H9 (cell line): ENCODE measurements around the gene RNPS1. TPM values are rescaled to one million over a fixed set of nuclear protein-coding genes. Genes with fewer than 3 reads are reported as not detected.

Source experiments
- DNase-seq: peaks from one replicate; pipeline ENCODE4 v3.0.0-alpha.2; 2017
- H2AFZ ChIP-seq: one replicate; pipeline ENCODE4 v1.6.1; 2013; ENCODE audit warnings: mild to moderate bottlenecking, low read length, control low read depth, moderate library complexity
- H2AK5ac ChIP-seq: 2 replicates; pipeline ENCODE4 v1.6.1; 2013; ENCODE audit warnings: low read length, control low read depth, mixed read lengths; ENCODE audit not compliant: insufficient read length
- H2BK120ac ChIP-seq: one replicate; pipeline ENCODE4 v1.6.1; 2013; ENCODE audit warnings: low read depth, mild to moderate bottlenecking, low read length, control low read depth, inconsistent platforms; ENCODE audit not compliant: poor library complexity, severe bottlenecking
- H2BK12ac ChIP-seq: 2 replicates; pipeline ENCODE4 v1.6.1; 2013; ENCODE audit warnings: low read length, control low read depth, mixed read lengths, low read depth; ENCODE audit not compliant: insufficient read length
- H2BK15ac ChIP-seq: 2 replicates; pipeline ENCODE4 v1.6.1; 2013; ENCODE audit warnings: low read depth, low read length, control low read depth
- H2BK20ac ChIP-seq: one replicate; pipeline ENCODE4 v1.6.1; 2013; ENCODE audit warnings: low read depth, mild to moderate bottlenecking, low read length, control low read depth, inconsistent platforms; ENCODE audit not compliant: poor library complexity, severe bottlenecking
- H2BK5ac ChIP-seq: 2 replicates; pipeline ENCODE4 v1.6.1; 2013; ENCODE audit warnings: low read length, control low read depth, mixed read lengths; ENCODE audit not compliant: insufficient read length
- H3K14ac ChIP-seq: 2 replicates; pipeline ENCODE4 v1.6.1; 2013; ENCODE audit warnings: low read length, control low read depth; ENCODE audit not compliant: insufficient read depth
- H3K18ac ChIP-seq: 2 replicates; pipeline ENCODE4 v1.6.1; 2013; ENCODE audit warnings: low read depth, mild to moderate bottlenecking, mixed read lengths, low read length, control low read depth; ENCODE audit not compliant: insufficient read length
- H3K23ac ChIP-seq: 2 replicates; pipeline ENCODE4 v1.6.1; 2013; ENCODE audit warnings: low read length, control low read depth, mixed read lengths, low read depth; ENCODE audit not compliant: insufficient read length
- H3K23me2 ChIP-seq: 2 replicates; pipeline ENCODE4 v1.6.1; 2013; ENCODE audit warnings: low read depth, mild to moderate bottlenecking, mixed read lengths, low read length, control low read depth; ENCODE audit not compliant: insufficient read length, poor library complexity, severe bottlenecking
- H3K27ac ChIP-seq: 2 replicates; pipeline ENCODE4 v1.5.1; 2013; ENCODE audit warnings: low read length, control low read depth, mixed read lengths, low read depth; ENCODE audit not compliant: insufficient read length
- H3K27me3 ChIP-seq: 2 replicates; pipeline ENCODE4 v1.6.1; 2013; ENCODE audit warnings: low read length, control low read depth, inconsistent platforms; ENCODE audit not compliant: insufficient read depth
- H3K4ac ChIP-seq: 2 replicates; pipeline ENCODE4 v1.6.1; 2013; ENCODE audit warnings: low read depth, mild to moderate bottlenecking, control low read depth, inconsistent platforms, low read length, moderate library complexity
- H3K4me1 ChIP-seq: 2 replicates; pipeline ENCODE4 v1.6.1; 2013; ENCODE audit warnings: low read length, control low read depth, inconsistent platforms; ENCODE audit not compliant: insufficient read depth
- H3K4me2 ChIP-seq: 2 replicates; pipeline ENCODE4 v1.6.1; 2013; ENCODE audit warnings: low read length, control low read depth, mixed read lengths; ENCODE audit not compliant: insufficient read length, insufficient read depth
- H3K56ac ChIP-seq: 2 replicates; pipeline ENCODE4 v1.6.1; 2013; ENCODE audit warnings: low read depth, mild to moderate bottlenecking, mixed read lengths, low read length, control low read depth; ENCODE audit not compliant: insufficient read length
- H3K79me1 ChIP-seq: 2 replicates; pipeline ENCODE4 v1.6.1; 2013; ENCODE audit warnings: low read depth, mild to moderate bottlenecking, moderate library complexity, low read length, control low read depth, inconsistent platforms; ENCODE audit not compliant: insufficient read depth, poor library complexity, severe bottlenecking
- H3K79me2 ChIP-seq: 2 replicates; pipeline ENCODE4 v1.6.1; 2013; ENCODE audit warnings: low read length, control low read depth, inconsistent platforms; ENCODE audit not compliant: insufficient read depth
- H3K9ac ChIP-seq: 2 replicates; pipeline ENCODE4 v1.6.1; 2013; ENCODE audit warnings: low read length, control low read depth, mixed read lengths; ENCODE audit not compliant: insufficient read length; ENCODE audit errors: extremely low read depth
- H3K9me3 ChIP-seq: one replicate; pipeline ENCODE4 v1.6.1; 2013; ENCODE audit warnings: low read depth, low read length, inconsistent platforms; ENCODE audit not compliant: control insufficient read depth
- H3T11ph ChIP-seq: one replicate; pipeline ENCODE4 v1.6.1; 2013; ENCODE audit warnings: mild to moderate bottlenecking, low read length, control low read depth, inconsistent platforms
- H4K20me1 ChIP-seq: one replicate; pipeline ENCODE4 v1.6.1; 2013; ENCODE audit not compliant: control insufficient read depth, insufficient read length, insufficient read depth
- H4K5ac ChIP-seq: 2 replicates; pipeline ENCODE4 v1.6.1; 2013; ENCODE audit warnings: low read depth, mild to moderate bottlenecking, mixed read lengths, low read length, control low read depth; ENCODE audit not compliant: insufficient read length
- H4K8ac ChIP-seq: replicated peaks from 2 replicates; pipeline ENCODE4 v1.6.1; 2013; ENCODE audit warnings: low read length, control low read depth, mixed read lengths, low read depth; ENCODE audit not compliant: insufficient read length
- H4K91ac ChIP-seq: 2 replicates; pipeline ENCODE4 v1.6.1; 2013; ENCODE audit warnings: low read depth, mild to moderate bottlenecking, moderate library complexity, mixed read lengths, low read length, control low read depth; ENCODE audit not compliant: insufficient read length
- H3K27ac Mint-ChIP-seq, 3 experiments: 2 replicates in 2 of 3; 3 replicates in 1 of 3; pipeline ENCODE4 v1.8.0; 2020 to 2021; ENCODE audit warnings: mixed read lengths in 3 of 3, mild to moderate bottlenecking in 1 of 3, moderate library complexity in 1 of 3
- H3K27me3 Mint-ChIP-seq: 2 replicates; pipeline ENCODE4 v1.8.0; 2021; ENCODE audit warnings: low read depth, mild to moderate bottlenecking, moderate library complexity, mixed read lengths
- H3K36me3 Mint-ChIP-seq, 3 experiments: 2 replicates in 2 of 3; 3 replicates in 1 of 3; pipeline ENCODE4 v1.8.0; 2020 to 2021; ENCODE audit warnings: low read depth in 3 of 3, mixed read lengths in 3 of 3; ENCODE audit not compliant: insufficient read depth in 1 of 3
- H3K4me1 Mint-ChIP-seq, 2 experiments: 2 replicates each; pipeline ENCODE4 v1.8.0; 2020; ENCODE audit warnings: mixed read lengths in 2 of 2
- H3K4me3 Mint-ChIP-seq, 2 experiments: 2 replicates in 1 of 2; 3 replicates in 1 of 2; pipeline ENCODE4 v1.8.0; 2020 to 2021; ENCODE audit warnings: mild to moderate bottlenecking in 2 of 2, mixed read lengths in 2 of 2, moderate library complexity in 1 of 2
- H3K9me3 Mint-ChIP-seq, 2 experiments: 2 replicates in 1 of 2; 3 replicates in 1 of 2; pipeline ENCODE4 v1.8.0; 2020; ENCODE audit warnings: mild to moderate bottlenecking in 2 of 2, mixed read lengths in 2 of 2, moderate library complexity in 1 of 2
- CTCF ChIP-seq: fragments of 200-600 bp; sonication (generic); conservative IDR thresholded peaks from 3 replicates; pipeline ENCODE4 v1.8.0; 2021; ENCODE audit warnings: antibody characterized with exemption, mild to moderate bottlenecking
- WGBS: extraction: QIAGEN DNeasy Blood & Tissue Kit; methylation state at CpG from one replicate; pipeline ENCODE4 v1.1.7; 2013; ENCODE audit warnings: missing lambda C conversion rate, low lambda C conversion rate, mixed read lengths; ENCODE audit not compliant: insufficient read length; ENCODE audit errors: extremely low coverage; 5-methylcytosine and 5-hydroxymethylcytosine counted together
- long read RNA-seq: library from polyadenylated mRNA; unstranded; transcript quantifications from one replicate; pipeline ENCODE4 v2.0.0, GENCODE V29; 2020
- total RNA-seq: library from RNA; stranded (reverse); gene quantifications from 2 replicates; pipeline ENCODE4 v1.2.1, GENCODE V29; 2021

Gene RNPS1
- total RNA-seq: 384 and 394 TPM in 2 replicates
- long read RNA-seq, transcript RNPS1-202 (8 exons, 2,241 nt): minor isoform, 662 of 1,652 reads
- long read RNA-seq, transcript RNPS1-220 (7 exons, 2,037 nt): major isoform, 800 of 1,652 reads
- long read RNA-seq, transcript RNPS1-217 (7 exons, 1,514 nt): minor isoform, 26 of 1,652 reads
- long read RNA-seq, transcript RNPS1-203 (8 exons, 2,069 nt): minor isoform, 53 of 1,652 reads
- long read RNA-seq, partial matches to known transcripts: 13 of 1,652 reads
- long read RNA-seq, other reads (novel, unspliced or antisense): 43 of 1,652 reads

- H4K5ac ChIP-seq: peak within 1 kb of the TSS; percentile 48
- H3K27ac Mint-ChIP-seq: peak within 1 kb of the TSS; percentile 98 to 100 (median 99)
- H2BK20ac ChIP-seq: no peak within 1 kb of the TSS
- no peaks in the 10 kb centered on the region for H3K79me1 ChIP-seq
- H2BK12ac ChIP-seq: no peak within 1 kb of the TSS
- H3K27me3 Mint-ChIP-seq: peaks cover 3% of the 10 kb centered on the region; the same call in 1 of the 2 replicates
- DNase-seq: peak; percentile 96
- H2BK15ac ChIP-seq: no peak within 1 kb of the TSS; the same call in 1 of the 2 replicates
- H3K27ac ChIP-seq: peak within 1 kb of the TSS; percentile 62
- no peaks in the 10 kb centered on the region for H3K23me2 ChIP-seq
- H3K23ac ChIP-seq: no peak within 1 kb of the TSS
- H3K4ac ChIP-seq: peak within 1 kb of the TSS; percentile 33
- peak within 1 kb of the TSS; percentile 15 for H3K56ac ChIP-seq
- no peak within 1 kb of the TSS for H3T11ph ChIP-seq
- H3K18ac ChIP-seq: peak within 1 kb of the TSS; percentile 99
- H2BK5ac ChIP-seq: peak within 1 kb of the TSS; percentile 86
- H3K14ac ChIP-seq: peak within 1 kb of the TSS; percentile 100
- no peak within 1 kb of the TSS for H2BK120ac ChIP-seq
- no peak within 1 kb of the TSS for H2AFZ ChIP-seq
- H3K4me3 Mint-ChIP-seq: peak within 1 kb of the TSS; percentile 87 to 90
- H3K36me3 Mint-ChIP-seq: peaks cover 23 to 38% (median 35%) of the 10 kb centered on the region in 3 experiments; a peak in 6 of 7 replicates
- H4K20me1 ChIP-seq: no peaks in the 10 kb centered on the region
- no peak within 1 kb of the TSS for H4K8ac ChIP-seq
- H3K9me3 Mint-ChIP-seq: no peaks in the 10 kb centered on the region
- H3K4me1 Mint-ChIP-seq: peaks cover 26% of the 10 kb centered on the region in 2 experiments
- TF ChIP-seq CTCF: no peak
- H3K4me1 ChIP-seq: peaks cover 2% of the 10 kb centered on the region; the same call in 1 of the 2 replicates
- WGBS: no CpG with 5 or more reads among the region's 88 CpGs
- peak within 1 kb of the TSS; percentile 47 for H3K4me2 ChIP-seq
- no peak within 1 kb of the TSS for H4K91ac ChIP-seq
- no peaks in the 10 kb centered on the region for H3K9me3 ChIP-seq
- H3K27me3 ChIP-seq: no peaks in the 10 kb centered on the region
- peak within 1 kb of the TSS; percentile 98 for H3K9ac ChIP-seq
- peaks cover 39% of the 10 kb centered on the region for H3K79me2 ChIP-seq
- no peak within 1 kb of the TSS for H2AK5ac ChIP-seq
Measured at GRCh38 chr16:2267913-2268666, at the start of gene RNPS1. Gene RNPS1, minus strand, starts transcription at chr16:2268126. Its CDS starts 3,483 bp downstream, at chr16:2264643.
